T-helper 1 cell treated with Interleukin-12 subunit alpha and Interleukin-12 subunit beta and Interleukin-4 antibody, amounts not matched to agents 30 μg/mL and 1 μg/mL, for 36 hours (primary cell): ENCODE results near the gene TNFSF8.

Experiments used
- H3K27ac Mint-ChIP-seq: one replicate; pipeline ENCODE4 v1.8.0; 2021; ENCODE audit warnings: mild to moderate bottlenecking, mixed read lengths
- H3K27me3 Mint-ChIP-seq: one replicate; pipeline ENCODE4 v1.8.0; 2021; ENCODE audit warnings: low read depth, mixed read lengths
- H3K36me3 Mint-ChIP-seq: one replicate; pipeline ENCODE4 v1.8.0; 2021; ENCODE audit warnings: low read depth, mixed read lengths
- H3K4me1 Mint-ChIP-seq: one replicate; pipeline ENCODE4 v1.8.0; 2021; ENCODE audit warnings: low read depth, mixed read lengths
- H3K4me3 Mint-ChIP-seq: one replicate; pipeline ENCODE4 v1.8.0; 2021; ENCODE audit warnings: mild to moderate bottlenecking, moderate library complexity, mixed read lengths
- H3K9me3 Mint-ChIP-seq: one replicate; pipeline ENCODE4 v1.8.0; 2021; ENCODE audit warnings: mixed read lengths

TNFSF8 gene

DNA sequence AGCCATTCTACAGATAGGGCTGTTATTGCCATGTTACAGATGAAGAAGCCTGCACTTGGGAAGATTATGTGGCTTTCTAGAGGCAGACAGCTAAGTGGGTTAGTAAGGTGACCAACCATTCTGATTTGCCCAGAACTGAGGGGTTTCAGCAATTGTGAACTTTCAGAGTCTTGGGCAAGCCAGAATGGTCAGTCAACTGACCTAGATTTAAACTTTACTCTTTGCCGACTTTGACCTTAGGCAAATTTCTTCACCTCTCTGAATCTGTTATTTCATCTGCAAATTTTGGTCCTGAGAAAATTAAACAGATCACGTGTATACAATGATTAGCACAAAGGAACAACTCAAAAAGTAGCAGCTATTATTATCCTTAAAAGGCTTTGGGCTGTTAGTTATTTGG is 20.4 kb upstream of the TNFSF8 start:
- peaks cover 10% of the 10 kb centered on the region for H3K36me3 Mint-ChIP-seq
- H3K4me1 Mint-ChIP-seq: peaks cover 37% of the 10 kb centered on the region
- no peak overlapping the region for H3K4me3 Mint-ChIP-seq
- H3K9me3 Mint-ChIP-seq: no peaks in the 10 kb centered on the region
- no peaks in the 10 kb centered on the region for H3K27me3 Mint-ChIP-seq
- no peak overlapping the region for H3K27ac Mint-ChIP-seq

DNA sequence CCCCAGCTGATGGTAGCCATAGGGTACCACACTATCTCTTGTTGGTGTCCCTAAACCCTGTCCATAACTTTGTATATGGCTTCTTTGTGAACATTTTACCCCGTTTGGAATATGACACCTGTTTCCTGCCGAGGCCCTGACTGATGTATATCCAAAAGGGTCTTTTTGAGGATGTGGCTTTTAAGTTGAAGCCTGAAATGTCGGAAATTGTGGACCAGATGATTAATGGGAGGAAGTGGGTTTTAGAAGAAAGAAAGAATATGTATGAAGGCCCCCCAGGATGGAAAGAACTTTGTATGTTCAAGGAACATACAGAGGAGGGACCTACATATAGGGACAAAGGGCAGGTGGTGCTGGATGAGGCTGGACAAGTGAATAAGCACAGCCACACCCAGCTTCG is 16.7 kb upstream of the TNFSF8 start:
- Mint-ChIP-seq H3K27me3 (no peaks in the 10 kb centered on the region), H3K9me3 (no peaks in the 10 kb centered on the region), H3K27ac (peak overlapping the region; percentile 13), H3K36me3 (peaks cover 8% of the 10 kb centered on the region), H3K4me1 (peaks cover 19% of the 10 kb centered on the region), H3K4me3 (no peak overlapping the region)

DNA sequence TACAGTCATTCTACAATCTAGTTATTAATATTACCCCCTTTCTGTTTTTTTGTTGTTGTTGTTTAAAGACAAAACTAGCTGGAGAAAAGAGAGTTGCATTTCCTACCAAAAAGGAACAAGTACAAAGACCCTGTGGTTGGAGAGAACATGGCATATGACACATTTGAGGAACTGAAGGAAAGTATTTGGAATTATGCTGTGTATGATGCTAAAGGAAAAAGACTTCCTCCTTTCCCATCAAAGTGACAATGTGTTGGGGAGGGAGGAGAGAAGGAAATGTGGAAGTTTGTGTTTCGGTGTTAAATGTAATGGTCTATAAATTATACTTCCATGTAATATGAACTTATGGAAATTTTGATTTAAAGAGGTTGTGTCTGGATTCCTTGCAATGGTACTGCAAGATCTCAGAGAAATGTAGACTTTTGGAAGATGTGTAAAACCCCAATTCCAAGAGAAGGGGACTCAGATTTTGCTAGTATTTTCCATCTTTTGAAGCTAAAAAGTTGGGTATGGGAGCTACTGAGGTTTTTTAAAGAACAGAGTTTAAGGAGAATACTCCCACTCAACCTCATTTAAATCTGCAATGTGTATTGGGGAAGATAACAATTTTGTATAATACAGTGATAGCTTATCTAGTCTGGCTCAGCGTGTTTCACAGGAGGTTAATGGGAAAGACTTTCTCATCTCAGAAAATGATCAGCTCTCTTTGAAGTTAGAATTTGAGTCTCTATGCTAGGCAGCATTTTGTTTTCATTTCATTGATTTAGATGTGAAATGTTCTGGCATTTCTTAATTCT is 15.4 kb upstream of the TNFSF8 start:
- Mint-ChIP-seq H3K36me3 (peaks cover 8% of the 10 kb centered on the region), H3K27ac (no peak overlapping the region), H3K4me3 (no peak overlapping the region), H3K9me3 (no peaks in the 10 kb centered on the region), H3K4me1 (peaks cover 13% of the 10 kb centered on the region), H3K27me3 (no peaks in the 10 kb centered on the region)

DNA sequence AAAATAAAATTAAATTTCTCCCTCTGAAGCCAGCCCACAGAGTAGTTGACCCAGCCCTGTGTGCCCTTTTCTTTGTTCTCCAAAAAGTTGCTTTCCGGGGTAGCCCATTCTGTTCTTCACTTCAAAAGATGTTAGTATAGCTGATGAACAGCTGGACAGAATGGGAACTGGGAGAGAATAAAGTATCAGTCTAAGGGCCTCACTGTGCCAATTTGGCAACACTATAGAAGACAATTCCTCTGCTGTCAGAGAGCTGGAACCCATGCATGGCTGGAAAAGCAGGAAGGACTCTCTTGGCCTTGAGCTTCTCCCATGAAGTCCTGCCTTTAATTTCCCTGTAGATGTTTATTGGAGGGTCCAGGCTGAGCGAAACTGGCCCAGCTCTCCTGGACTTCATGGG is 11.0 kb upstream of the TNFSF8 start:
- Mint-ChIP-seq H3K27ac (no peak overlapping the region), H3K36me3 (peaks cover 5% of the 10 kb centered on the region), H3K27me3 (no peaks in the 10 kb centered on the region), H3K4me1 (peaks cover 20% of the 10 kb centered on the region), H3K9me3 (no peaks in the 10 kb centered on the region), H3K4me3 (no peak overlapping the region)

DNA sequence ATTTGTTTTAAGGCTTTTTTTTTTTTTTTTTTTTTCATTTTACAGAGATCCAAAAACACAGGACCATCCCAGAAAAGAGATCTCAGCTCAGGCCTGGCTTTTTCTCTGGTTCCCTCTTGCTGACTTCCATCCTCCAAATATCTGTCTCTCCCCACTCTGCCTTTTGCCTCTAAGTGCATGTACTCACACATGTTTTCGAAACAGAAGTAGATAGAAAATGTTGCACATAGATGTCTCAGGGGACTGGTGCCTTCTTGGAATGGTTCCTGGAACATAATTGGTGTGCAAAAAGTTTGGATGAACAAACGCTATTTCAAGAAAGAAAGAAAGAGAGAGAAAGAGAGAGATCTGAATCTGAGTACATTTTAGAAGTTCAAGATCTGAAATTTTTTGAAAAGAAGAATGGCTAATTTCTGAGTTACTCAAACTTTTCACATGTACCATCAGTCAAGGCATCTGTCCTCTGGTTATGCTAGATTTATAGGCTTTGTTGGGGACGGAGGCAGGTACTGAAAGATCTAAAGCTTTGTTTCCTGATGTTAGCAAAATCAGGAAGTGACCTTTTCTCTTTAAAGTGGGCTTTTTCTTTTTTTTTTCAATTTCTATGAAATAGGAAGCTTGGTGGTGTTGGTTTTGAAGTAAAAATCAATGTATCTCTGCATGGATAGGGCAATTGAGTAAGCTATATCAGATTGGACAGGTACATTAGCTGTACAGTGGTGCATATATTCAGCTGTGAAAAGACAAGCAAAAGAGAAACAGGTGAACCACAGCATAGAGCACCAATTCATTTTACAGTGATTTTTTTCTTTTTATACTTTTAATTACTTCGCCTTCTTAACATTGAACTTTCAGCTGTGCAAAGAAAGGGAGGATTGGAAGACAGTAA is 8.5 kb upstream of the TNFSF8 start:
- Mint-ChIP-seq H3K27ac (peak overlapping the region; percentile 2), H3K9me3 (no peaks in the 10 kb centered on the region), H3K27me3 (no peaks in the 10 kb centered on the region), H3K36me3 (peaks cover 6% of the 10 kb centered on the region), H3K4me3 (peak overlapping the region; percentile 4), H3K4me1 (peaks cover 16% of the 10 kb centered on the region)

DNA sequence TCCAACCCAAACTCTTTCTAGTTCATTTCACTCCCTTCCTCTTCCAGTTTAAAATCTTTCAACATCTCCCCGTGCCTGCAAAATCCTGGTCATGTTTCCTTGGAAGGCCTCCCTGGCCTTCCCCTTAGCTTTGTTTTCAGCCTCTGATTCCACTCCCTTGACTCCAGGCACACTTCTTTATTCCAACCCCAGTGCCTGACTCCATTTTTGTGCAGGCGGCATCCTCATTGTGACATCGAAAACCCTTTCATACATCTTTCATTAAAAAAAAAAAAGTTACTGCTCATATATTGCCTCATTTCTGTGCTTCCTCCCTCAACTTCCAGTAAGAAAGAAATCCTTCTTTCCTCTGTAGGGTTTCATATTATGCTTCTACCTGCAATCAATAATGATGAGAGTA is 7.1 kb upstream of the TNFSF8 start:
- Mint-ChIP-seq H3K9me3 (no peaks in the 10 kb centered on the region), H3K27ac (no peak overlapping the region), H3K4me1 (peaks cover 18% of the 10 kb centered on the region), H3K4me3 (no peak overlapping the region), H3K36me3 (peaks cover 8% of the 10 kb centered on the region), H3K27me3 (no peaks in the 10 kb centered on the region)

DNA sequence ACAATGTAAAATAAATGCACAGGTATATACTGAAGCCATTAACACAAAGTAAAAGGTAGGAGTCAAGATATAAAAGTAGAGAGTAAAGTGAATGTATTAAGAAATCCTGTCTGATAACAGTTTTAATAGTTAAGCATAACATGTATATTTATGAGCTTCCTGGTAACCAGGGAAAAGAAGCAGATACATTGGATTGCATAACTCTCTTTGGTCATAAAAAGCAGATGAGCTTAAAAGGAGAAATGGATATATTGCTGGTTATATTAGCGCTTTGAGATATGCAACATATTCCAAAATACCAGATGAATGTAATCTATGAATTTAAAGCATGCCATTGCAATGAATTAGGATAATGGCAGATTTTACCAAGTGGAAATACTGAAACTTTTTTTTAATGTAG is 6.2 kb upstream of the TNFSF8 start:
- Mint-ChIP-seq H3K27ac (no peak overlapping the region), H3K36me3 (peaks cover 8% of the 10 kb centered on the region), H3K27me3 (no peaks in the 10 kb centered on the region), H3K9me3 (no peaks in the 10 kb centered on the region), H3K4me1 (peaks cover 22% of the 10 kb centered on the region), H3K4me3 (no peak overlapping the region)

DNA sequence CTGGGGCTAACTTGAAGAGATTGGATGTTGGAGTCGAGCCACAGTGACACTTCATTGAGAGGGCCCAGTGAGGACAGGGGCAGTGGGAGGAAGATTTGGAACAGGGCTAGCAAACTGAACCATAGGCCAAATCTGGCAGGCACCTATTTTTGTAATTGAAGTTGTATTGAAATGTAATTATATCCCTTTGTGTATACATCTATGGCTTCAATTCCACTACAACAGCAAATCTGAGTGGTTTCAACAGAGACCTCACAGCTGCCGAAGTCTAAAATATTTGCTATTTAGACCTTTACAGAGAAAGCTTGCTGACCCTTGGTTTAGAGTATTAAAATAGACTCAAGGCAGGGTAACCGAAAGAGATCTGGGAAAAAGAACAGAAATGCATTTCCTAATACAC is 4.7 kb upstream of the TNFSF8 start:
- H3K27ac Mint-ChIP-seq: no peak overlapping the region
- H3K36me3 Mint-ChIP-seq: peaks cover 14% of the 10 kb centered on the region
- H3K9me3 Mint-ChIP-seq: no peaks in the 10 kb centered on the region
- no peaks in the 10 kb centered on the region for H3K27me3 Mint-ChIP-seq
- H3K4me1 Mint-ChIP-seq: peaks cover 34% of the 10 kb centered on the region
- no peak overlapping the region for H3K4me3 Mint-ChIP-seq

DNA sequence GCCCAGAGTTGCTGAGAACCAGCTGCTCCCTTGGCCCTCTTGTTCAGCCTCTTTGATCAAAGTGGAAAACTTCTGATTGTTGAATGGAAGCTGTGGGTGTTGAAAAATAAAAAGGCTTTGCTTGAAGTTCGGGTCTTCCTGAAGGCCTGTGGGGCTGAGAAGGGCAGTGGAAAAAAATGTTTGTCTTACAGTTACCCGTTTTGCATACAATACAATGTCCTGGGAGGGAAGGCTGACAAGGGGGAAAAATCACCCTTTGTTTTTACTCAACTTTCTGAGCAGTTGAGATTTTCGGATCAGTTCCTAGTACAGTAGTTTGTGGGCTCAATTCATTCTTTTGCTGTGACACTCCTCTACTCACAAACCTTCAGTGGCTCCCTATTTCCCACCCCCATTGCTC is 2.1 kb upstream of the TNFSF8 start:
- Mint-ChIP-seq H3K9me3 (no peaks in the 10 kb centered on the region), H3K4me3 (no peak overlapping the region), H3K4me1 (peaks cover 30% of the 10 kb centered on the region), H3K36me3 (peaks cover 31% of the 10 kb centered on the region), H3K27me3 (no peaks in the 10 kb centered on the region), H3K27ac (no peak overlapping the region)

DNA sequence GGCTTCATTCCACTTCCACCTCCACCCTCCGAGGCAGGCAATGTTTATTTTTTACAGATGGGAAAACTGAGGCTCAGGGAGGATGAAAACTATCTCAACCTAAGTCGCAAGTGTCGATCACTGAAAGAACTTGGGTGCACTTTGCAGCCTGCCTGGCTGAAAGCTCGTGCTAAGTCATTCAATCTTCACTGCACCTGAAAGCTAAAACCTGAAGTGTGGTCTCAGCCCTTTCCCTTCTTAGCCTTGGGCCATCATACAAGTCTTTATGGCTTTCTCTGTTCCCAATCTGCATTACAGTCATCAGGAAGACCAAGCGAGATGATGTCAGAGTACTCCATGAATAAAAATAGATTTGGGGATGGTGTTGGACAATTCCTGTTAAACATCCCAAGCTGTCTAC is 1.0 kb upstream of the TNFSF8 start:
- H3K36me3 Mint-ChIP-seq: peaks cover 37% of the 10 kb centered on the region
- H3K27me3 Mint-ChIP-seq: no peaks in the 10 kb centered on the region
- no peaks in the 10 kb centered on the region for H3K9me3 Mint-ChIP-seq
- H3K4me1 Mint-ChIP-seq: peaks cover 32% of the 10 kb centered on the region
- peak overlapping the region; percentile 99 for H3K27ac Mint-ChIP-seq
- peak overlapping the region; percentile 98 for H3K4me3 Mint-ChIP-seq

DNA sequence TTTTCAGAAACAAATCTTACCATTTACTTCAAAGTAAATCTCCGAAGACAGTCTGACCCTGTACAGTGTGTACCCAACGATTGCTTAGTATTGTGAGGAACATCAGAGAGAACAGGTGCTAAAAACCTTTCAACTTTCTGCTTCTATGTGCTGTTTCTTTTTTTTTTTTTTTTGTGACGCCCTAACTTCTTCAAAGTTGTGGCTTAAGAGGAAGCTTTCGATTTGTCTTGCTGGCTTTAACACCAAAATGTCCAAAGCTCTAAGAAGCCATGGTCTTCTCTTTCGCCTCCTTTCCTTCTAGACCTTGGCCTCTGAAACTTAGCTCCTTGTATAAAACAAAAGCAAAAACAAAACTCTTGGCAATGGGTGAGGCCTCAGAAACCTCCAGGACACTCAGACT is 1.2 kb downstream of the TNFSF8 start:
- Mint-ChIP-seq H3K27ac (peak overlapping the region; percentile 97), H3K4me3 (peak overlapping the region; percentile 90), H3K36me3 (peaks cover 54% of the 10 kb centered on the region), H3K27me3 (no peaks in the 10 kb centered on the region), H3K9me3 (no peaks in the 10 kb centered on the region), H3K4me1 (peaks cover 50% of the 10 kb centered on the region)

DNA sequence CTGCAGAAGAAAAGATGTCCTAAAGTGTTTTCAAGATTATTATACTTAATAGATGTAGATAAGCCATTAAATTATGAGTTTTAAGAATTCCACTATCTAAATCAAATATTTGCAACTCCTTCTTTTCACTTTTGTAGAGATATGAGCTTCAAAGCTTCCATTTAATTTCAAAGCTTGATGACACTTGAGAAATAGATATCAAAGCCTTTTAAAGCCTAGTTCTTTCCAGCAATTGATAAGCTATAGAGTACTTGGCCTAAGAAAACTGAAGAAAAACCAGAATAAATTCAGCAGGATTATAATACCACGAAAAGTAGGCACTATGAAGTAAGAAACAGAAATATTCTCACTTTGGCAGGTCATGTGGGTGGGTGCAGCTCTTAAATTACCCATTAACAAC is 1.7 kb downstream of the TNFSF8 start:
- H3K36me3 Mint-ChIP-seq: peaks cover 57% of the 10 kb centered on the region
- H3K4me3 Mint-ChIP-seq: peak overlapping the region; percentile 90
- peaks cover 53% of the 10 kb centered on the region for H3K4me1 Mint-ChIP-seq
- H3K27ac Mint-ChIP-seq: peak overlapping the region; percentile 97
- no peaks in the 10 kb centered on the region for H3K9me3 Mint-ChIP-seq
- no peaks in the 10 kb centered on the region for H3K27me3 Mint-ChIP-seq

DNA sequence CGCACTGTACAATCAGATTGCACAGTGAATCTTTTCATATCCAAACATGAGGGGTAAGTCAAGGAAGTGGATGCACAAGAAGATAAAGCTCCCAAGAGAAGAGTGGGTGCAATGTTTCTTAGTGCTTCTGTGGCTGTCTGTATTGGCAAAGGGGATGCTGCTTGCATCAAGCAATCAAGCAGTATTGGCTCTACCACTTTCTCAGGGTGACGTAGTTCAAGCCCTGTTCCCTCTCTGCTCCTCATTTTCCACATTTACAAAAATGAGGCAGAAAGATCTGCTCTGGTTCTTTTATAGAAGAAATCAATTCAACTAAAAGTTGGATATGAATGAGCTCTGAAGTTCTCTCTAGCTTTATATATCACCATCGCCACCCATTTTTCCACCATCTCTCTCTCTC is 2.3 kb downstream of the TNFSF8 start:
- Mint-ChIP-seq H3K36me3 (peaks cover 62% of the 10 kb centered on the region), H3K4me1 (peaks cover 57% of the 10 kb centered on the region), H3K4me3 (peak overlapping the region; percentile 90), H3K9me3 (no peaks in the 10 kb centered on the region), H3K27me3 (no peaks in the 10 kb centered on the region), H3K27ac (peak overlapping the region; percentile 97)

DNA sequence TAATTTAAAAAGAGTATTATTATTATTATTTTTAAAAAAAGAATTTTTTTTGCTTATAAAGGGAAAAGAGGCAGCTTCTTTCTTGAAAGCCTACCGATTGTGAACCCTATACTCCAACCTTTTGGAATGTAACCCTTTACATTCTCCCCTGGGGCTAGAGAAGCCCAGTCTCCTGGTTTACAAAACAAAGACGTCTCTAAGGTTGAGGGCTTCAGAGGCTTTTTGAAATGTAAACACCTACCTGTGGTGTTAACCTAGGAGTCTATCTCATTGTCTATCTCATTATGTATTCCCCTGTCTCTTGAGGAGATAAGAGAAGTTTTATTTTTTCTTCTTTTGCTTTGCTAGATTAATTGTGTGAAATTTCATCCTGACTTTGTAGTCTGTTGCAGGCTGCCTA is 4.7 kb downstream of the TNFSF8 start:
- no peak overlapping the region for H3K27ac Mint-ChIP-seq
- peaks cover 67% of the 10 kb centered on the region for H3K4me1 Mint-ChIP-seq
- H3K27me3 Mint-ChIP-seq: no peaks in the 10 kb centered on the region
- peaks cover 82% of the 10 kb centered on the region for H3K36me3 Mint-ChIP-seq
- no peaks in the 10 kb centered on the region for H3K9me3 Mint-ChIP-seq
- H3K4me3 Mint-ChIP-seq: peak overlapping the region; percentile 81

DNA sequence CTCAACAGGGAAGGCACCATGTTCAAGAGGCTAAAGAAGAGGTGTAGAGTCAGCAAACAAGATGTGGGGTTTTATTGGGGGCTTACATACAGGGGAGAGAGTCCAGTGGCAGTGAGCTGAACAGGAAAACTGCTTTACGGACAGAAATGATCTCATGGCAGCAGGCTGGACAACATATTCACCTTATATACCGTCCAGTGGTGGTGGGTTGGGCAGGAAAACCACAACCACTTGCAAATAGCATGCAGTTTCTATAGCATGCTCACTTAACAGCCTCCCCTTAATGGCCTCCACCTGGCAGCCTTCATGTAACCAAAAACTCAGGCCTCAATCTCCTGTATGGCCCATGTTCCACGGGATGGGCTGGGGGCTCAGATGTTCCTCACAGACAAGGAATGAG is 5.4 kb downstream of the TNFSF8 start:
- H3K27ac Mint-ChIP-seq: peak overlapping the region; percentile 37
- no peaks in the 10 kb centered on the region for H3K27me3 Mint-ChIP-seq
- H3K4me3 Mint-ChIP-seq: peak overlapping the region; percentile 52
- peaks cover 80% of the 10 kb centered on the region for H3K36me3 Mint-ChIP-seq
- peaks cover 67% of the 10 kb centered on the region for H3K4me1 Mint-ChIP-seq
- no peaks in the 10 kb centered on the region for H3K9me3 Mint-ChIP-seq
